ENCODE results near the gene NRTN. TPM values are rescaled to one million over a fixed set of nuclear protein-coding genes. Genes with fewer than 3 reads are reported as not detected.
A peak's percentile ranks its signal among the peaks of the same experiment; 100 is the strongest.

The NRTN gene
- total and polyA plus RNA-seq, 12 donors = 4.5 to 26.8 (median 8.9) TPM

DNA sequence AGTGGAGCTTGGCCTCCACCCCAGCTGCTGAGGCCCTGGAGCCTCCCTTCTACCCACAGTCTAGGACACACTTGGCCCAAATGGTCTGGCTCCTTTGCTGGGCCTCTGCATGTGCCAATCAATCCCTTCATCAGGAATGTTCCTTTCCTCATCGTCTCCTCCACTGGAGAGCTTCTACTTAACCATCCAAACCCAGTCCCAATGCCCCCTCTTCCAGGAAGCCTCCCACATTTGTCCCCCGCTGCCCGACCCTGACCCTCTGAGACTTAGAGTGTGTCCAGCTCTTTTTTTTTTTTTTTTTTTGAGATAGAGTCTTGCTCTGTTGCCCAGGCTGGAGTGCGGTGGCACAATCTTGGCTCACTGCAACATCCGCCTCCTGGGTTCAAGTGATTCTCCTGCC, 16.4 kb upstream of the NRTN start:
- H3K36me3 ChIP-seq (replicated peaks in 1 of 2) = peaks cover 0 to 56% of the 10 kb centered on the region in 2 donors
- no peaks in the 10 kb centered on the region for H3K27me3 ChIP-seq
- no peak for TF ChIP-seq CTCF (IDR thresholded peaks at IDR 0.05)
- TF ChIP-seq POLR2A (IDR thresholded peaks at IDR 0.05) = no peak
- no peak overlapping the region for H3K4me3 ChIP-seq
- no peak for DNase-seq
- no peak overlapping the region for H3K27ac ChIP-seq
- H3K9me3 ChIP-seq (replicated peaks in 1 of 3) = no peaks in the 10 kb centered on the region
- intact Hi-C loops (cut with DNase I) = no loop called here
- WGBS, 4 donors = 87 to 96% (median 93%) methylated on average over 5 of the region's 5 CpGs
- H3K4me1 ChIP-seq (replicated peaks in 1 of 2) = peaks cover 6 to 8% of the 10 kb centered on the region in 2 donors

DNA sequence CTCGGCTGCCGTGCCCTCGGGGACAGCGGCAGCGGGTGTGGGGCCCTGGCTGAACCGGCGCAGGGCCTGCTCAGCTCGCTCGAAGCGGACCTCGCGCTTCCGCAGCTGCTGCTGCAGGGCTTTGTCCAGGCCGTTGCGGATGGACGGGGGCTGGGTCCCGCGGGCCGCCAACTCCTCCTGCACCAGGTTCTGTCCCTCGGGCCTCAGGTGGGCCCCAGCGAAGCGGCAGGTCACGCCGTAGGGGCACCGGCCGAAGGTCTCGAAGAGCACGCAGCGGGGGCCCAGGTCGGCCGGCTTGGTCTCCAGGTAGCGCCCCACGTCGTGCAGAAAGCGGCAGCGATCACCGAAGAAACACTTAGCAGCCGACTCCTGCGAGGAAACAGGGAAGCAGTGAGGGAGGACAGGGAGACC, 15.5 kb upstream of the NRTN start:
- intact Hi-C loops (cut with DNase I) = no loop called here
- TF ChIP-seq CTCF (IDR thresholded peaks at IDR 0.05) (no peak), POLR2A (IDR thresholded peaks at IDR 0.05) (no peak)

DNA sequence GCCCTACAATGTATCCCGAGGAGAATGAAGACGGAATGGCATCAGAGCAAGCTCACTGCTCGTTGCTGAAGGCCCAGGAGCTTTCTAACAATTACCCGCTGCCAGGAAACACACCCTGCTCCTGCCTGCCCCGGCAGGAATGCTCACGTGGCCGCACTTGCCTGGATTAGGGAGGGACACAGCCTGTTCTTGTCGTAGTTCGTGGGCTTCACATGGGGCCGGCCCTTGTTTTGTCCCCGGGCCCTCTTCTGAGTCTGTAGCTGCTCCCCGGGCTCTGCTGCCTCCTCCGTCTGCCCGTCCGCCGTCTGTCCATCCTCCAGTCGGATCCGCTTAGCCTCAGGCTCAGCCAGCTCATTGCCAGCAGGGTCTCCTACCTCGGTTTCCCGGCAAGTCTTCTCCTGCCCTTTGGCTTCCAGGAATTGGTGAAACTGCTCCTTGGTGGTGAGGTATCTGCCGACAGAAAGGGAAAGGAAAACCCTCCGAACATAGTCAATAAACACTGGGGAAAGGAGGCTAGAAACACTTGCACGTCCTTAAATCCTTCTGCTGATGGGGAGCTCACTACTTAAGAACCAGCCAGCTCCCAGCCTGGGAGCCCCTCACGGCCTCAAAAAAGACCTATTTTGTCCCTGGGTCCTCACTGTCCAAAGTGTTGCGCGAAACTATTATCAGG, 14.8 kb upstream of the NRTN start:
- WGBS, 4 donors = 74 to 82% (median 77%) methylated on average over 19 to 26 of the region's 26 CpGs
- TF ChIP-seq POLR2A (IDR thresholded peaks at IDR 0.05) (no peak), CTCF (IDR thresholded peaks at IDR 0.05) (no peak)
- H3K27ac ChIP-seq = peak overlapping the region in 2 of 5 donors; percentile 98 to 99
- peaks cover 6 to 8% of the 10 kb centered on the region in 2 donors for H3K4me1 ChIP-seq (replicated peaks in 1 of 2)
- no peak for DNase-seq
- peak overlapping the region in 1 of 4 donors; percentile 71 for H3K4me3 ChIP-seq
- intact Hi-C loops (cut with DNase I) = no loop called here
- no peaks in the 10 kb centered on the region for H3K27me3 ChIP-seq
- no peaks in the 10 kb centered on the region for H3K9me3 ChIP-seq (replicated peaks in 1 of 3)
- peaks cover 0 to 50% of the 10 kb centered on the region in 2 donors for H3K36me3 ChIP-seq (replicated peaks in 1 of 2)

More for the DNA sequence above, 15.5 kb upstream of the NRTN start:
- Histone ChIP-seq H3K27ac (no peak overlapping the region), H3K4me3 (no peak overlapping the region), H3K27me3 (no peaks in the 10 kb centered on the region), H3K4me1 (replicated peaks in 1 of 2) (peaks cover 6 to 8% of the 10 kb centered on the region in 2 donors), H3K36me3 (replicated peaks in 1 of 2) (peaks cover 0 to 56% of the 10 kb centered on the region in 2 donors), H3K9me3 (replicated peaks in 1 of 3) (no peaks in the 10 kb centered on the region)
- 93 to 95% (median 95%) methylated on average over 21 to 39 of the region's 39 CpGs for WGBS, 4 donors
- DNase-seq = no peak

DNA sequence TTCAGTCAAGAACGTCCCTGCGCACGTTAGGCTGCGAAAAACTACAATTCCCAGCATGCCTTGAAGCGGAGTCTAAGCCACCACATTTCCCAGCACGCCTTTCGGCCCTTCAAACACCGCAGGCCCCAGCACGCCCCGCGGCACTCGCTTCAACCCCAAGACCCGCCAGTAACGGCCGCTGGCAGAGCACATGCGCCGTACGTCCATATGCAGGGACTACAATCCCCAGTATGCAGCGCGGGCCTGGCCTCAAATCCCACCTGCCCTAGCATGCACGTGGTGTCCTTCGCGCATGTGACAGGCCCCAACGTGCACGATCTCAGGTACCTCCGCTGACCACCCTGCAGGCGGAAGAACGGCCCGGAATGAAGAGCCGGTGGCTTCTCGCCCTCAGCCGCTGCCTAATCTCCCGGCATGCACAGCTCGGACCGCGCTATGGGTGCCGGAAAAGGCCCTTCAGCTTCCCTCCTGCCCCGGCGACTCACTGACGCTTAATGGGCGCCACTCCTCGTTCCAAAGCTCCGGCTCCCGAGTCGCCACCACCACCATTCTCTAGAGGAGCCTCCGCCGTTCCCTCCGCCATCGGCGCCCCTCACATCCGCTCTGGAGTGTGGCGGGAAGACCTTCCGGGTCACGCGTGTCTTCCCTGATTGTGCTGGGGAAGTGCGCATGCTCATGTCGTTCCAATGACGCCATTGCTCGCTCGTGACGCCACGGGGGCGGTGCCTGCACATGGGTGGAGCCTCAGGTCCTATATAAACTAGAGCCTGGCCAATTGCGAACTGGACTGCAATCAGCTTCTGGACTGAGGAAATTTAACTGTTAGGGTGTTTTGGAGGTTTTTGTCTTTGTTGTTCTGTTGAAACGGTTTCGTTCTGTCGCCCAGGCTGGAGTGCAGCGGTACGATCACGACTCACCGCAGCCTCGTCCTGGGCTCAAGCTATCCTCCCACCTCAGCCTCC, 14.0 kb upstream of the NRTN start, which contains the start of gene DUS3L:
Gene DUS3L, minus strand, starts transcription at position 605 of the 962 bp plus-strand sequence. Its CDS starts 22 bp downstream, at position 583.
- TF ChIP-seq POLR2A (IDR thresholded peaks at IDR 0.05) (peak; percentile 79 to 82), CTCF (IDR thresholded peaks at IDR 0.05) (peak in 1 of 6 experiments; percentile 15)
- Histone ChIP-seq H3K36me3 (replicated peaks in 1 of 2) (peaks cover 0 to 42% of the 10 kb centered on the region in 2 donors), H3K9me3 (replicated peaks in 1 of 3) (no peaks in the 10 kb centered on the region), H3K27ac (peak within 1 kb of the TSS; percentile 85 to 99 (median 96)), H3K4me3 (peak within 1 kb of the TSS; percentile 33 to 74 (median 66)), H3K4me1 (replicated peaks in 1 of 2) (peaks cover 6 to 8% of the 10 kb centered on the region in 2 donors), H3K27me3 (no peaks in the 10 kb centered on the region)
- peak; percentile 96 to 99 (median 98) for DNase-seq
- intact Hi-C loops (cut with DNase I) = no loop called here
- 10 to 43% (median 13%) methylated on average over 17 to 72 of the region's 72 CpGs for WGBS, 4 donors

All from adrenal gland (tissue), 12 donors.